Germinal center (tissue), 1 donor: ENCODE data around the gene ZFP36L2.

Experiments used
- DNase-seq: peaks from one replicate; pipeline ENCODE4 v3.0.0; 2012; ENCODE audit warnings: mixed read lengths, low spot score

Gene ZFP36L2

DNA sequence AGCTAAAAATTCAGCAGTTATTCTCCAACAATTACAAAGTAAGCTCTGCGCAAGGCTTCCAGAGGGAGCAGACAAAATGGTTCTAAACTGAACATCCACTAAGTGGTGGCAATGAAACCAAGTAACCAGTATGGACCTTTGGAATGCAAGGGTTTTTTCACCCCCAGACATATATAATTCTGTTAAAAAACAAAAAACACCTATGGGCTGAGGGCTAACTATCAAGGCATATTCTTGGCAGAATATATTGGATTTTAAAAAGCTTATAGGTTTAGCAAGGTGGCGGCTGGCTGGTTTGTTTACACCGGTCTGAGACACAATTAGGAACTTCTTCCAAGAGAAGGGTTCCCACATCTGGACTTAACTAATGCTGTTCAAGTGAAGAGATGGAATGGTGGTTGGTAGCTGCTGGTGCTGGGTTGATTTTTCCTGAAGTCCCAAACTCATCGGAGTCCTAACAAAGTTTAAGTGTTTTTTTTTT lies 2.8 kb downstream of the ZFP36L2 start:
- DNase-seq: no peak

GRCh38 chr2:43222475-43223309 lies 3.7 kb downstream of the ZFP36L2 start:
- DNase-seq: no peak

- no peak for DNase-seq
These were observed 4.5 kb downstream of the ZFP36L2 start for GRCh38 chr2:43221763-43222474.

DNA sequence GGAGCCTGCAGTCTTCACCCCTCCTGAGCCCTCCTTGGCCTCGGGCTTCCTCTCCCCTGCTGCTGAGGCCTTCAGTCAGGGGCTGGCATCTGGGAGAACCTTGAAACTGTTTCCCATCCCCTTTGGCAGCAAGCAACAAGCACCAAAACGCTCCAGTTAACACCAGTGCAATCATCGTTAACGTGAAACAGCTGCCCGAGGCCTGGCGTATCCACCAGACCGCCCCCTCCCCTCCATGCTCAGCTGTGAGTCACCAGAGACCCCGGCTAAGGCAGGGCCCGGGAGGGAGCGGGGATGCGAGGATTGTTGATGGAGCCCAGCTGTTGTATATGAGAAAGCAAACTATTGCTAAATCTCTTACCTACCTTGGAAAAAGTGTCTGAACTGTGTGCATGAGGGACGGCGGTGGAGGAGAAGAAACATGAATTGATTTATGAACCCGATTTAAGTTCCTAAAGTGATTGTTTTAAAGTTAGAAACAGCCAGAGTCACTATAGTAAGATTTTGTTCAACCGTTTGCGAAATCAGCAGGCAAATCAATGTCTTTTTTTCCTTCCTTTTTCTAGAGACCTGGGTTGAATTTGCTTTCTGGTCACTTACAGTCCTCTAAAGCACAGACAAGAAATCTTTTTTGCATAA lies 5.2 kb downstream of the ZFP36L2 start:
- DNase-seq: no peak

- DNase-seq: no peak
These were observed 5.7 kb downstream of the ZFP36L2 start for GRCh38 chr2:43220760-43221123.

DNA sequence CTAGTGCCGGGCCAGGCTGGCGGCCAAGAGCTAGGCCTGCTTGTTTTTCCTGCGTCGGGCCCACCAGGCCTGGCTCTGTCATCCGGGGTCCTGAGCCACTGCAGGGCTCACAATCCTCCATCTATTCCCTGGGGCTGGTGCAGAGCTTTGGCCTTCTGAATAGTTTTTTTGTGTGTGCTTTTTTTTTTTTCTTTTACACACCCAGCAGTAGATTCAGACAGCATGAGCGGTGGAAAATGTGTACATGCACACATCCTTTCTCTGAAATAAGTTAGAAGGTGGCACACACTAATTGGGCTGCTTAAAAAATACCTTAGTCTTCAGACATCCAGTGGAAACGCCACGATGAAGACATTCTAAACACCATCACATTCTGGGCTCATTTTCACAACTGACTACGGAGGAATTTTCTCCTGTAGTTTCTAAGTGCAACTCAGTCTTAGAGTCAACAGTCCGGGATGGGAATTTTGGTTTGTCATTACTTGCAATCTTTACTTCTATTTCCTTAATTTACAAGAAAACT lies 6.1 kb downstream of the ZFP36L2 start:
- DNase-seq: no peak

- DNase-seq: peak; percentile 71
These were observed 6.8 kb downstream of the ZFP36L2 start for GRCh38 chr2:43219383-43220228.

DNA sequence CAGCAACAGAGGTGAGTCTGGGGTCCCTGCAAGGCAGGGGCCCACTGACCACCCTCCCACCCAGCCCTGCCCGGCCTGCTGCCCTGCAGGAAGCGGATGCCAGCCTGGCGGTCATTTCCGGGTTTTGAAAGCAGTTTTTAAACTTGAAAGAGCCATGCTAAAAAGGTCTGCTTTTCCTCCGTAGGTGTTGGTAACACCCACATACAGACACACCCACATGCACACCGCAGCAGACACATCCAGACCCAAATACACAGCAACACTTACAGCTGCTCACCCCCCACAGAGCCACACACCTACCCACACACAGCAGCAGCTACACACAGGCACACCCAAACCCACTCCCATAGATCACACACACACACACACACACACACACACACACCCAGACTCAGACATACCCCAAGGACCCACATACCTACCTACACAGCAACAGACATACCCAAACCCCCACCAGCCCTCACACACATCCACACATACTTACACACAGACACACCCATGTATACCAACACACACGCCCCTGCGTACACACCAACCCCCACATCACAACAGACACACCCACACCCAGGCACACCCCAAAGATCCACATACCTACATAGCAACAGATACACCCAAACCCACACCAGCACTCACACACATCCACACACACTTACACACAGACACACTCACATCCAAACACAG lies 7.6 kb downstream of the ZFP36L2 start:
- peak; percentile 77 for DNase-seq

DNA sequence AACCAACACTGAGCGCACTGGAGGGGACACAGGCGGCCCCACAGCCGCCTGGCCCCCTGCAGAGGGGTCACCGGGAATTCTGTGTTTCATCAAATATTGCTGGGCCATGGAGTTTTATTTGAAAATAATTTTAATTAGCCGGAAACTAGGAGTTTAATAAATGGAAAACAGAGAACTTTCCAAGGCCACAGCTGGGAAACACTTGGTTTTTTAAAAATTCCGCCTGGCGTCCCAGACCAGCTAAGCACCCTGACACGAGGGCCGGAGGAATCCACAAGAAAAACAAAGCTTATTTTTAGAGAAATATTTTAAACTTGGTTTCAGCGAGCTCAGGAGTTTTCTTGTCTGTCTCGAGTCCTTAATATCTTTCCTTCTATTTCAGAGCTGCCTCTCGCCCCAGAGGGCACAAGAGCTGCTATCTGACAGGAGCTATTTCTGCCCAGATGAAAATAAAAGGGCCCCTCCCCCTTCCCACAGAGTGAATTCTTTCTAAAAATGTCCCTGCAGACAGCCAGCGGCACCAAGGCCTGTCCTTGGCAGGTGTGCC lies 8.2 kb downstream of the ZFP36L2 start:
- DNase-seq: no peak

- no peak for DNase-seq
These were observed 8.9 kb downstream of the ZFP36L2 start for GRCh38 chr2:43217228-43218154.

DNA sequence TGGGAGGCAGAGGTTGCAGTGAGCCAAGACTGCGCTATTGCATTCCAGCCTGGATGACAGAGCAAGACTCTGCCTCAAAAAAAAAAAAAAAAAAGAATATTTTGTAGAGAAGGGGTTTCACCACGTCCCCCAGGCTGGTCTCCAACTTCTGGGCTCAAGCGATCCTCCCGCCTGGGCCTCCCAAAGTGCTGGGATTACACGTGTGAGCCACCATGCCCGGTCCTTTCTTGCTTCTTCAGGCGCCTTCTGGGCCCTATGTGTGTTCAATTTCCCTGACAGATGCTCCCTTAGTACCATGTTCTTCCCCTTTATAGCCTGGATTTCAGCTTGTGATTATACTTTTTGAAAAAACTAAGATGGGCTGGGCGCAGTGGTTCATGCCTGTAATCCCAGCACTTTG lies 9.8 kb downstream of the ZFP36L2 start:
- DNase-seq: no peak

DNA sequence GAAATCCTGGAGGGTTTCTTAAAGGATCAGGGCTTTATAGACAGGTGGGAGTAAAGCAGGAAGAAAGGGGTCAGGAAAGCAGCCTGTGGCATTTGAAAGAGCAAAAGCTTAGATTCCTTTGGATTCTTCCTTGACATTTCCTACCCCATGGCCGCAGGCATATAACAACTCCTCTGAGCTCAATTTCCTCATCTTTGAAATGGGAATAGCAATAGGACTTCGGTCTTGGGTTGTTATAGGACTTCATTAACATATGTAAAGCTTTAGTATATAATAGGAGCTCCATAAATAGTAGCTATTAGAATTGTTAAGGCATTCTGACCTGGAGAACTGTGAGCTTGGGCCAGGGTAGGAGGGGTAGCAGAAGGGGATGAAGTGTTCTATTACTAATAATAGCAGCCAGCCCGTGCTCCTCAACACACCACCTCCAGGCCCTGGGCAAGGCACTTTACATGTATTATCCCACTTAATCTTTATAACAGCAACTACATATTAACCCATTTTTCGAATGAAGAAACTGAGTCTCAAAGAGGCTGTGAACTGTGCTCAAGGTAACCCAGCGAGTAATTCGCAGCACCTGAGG lies 10.6 kb downstream of the ZFP36L2 start:
- DNase-seq: no peak

- no peak for DNase-seq
These were observed 12.2 kb downstream of the ZFP36L2 start for GRCh38 chr2:43214253-43214652.

DNA sequence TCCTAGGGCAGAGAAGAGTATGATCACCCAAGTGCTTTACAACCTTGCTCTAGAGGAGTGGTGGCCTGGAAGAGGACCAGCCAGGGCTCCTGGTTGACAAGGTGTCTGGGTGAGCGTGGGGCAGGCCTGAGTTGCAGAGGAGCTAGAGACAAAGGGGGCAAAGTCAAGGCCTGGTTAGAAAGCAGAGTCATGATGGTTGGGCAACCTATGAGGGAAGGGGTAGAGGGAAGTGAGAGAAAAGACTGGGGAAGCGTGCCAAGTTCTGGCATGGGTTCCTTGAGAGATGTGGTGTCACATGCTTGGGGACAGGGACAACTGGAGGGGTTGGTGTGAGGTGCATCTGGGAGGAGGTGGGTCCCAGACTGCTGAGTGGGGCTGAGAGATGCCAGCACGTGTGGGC lies 13.5 kb downstream of the ZFP36L2 start:
- no peak for DNase-seq

DNA sequence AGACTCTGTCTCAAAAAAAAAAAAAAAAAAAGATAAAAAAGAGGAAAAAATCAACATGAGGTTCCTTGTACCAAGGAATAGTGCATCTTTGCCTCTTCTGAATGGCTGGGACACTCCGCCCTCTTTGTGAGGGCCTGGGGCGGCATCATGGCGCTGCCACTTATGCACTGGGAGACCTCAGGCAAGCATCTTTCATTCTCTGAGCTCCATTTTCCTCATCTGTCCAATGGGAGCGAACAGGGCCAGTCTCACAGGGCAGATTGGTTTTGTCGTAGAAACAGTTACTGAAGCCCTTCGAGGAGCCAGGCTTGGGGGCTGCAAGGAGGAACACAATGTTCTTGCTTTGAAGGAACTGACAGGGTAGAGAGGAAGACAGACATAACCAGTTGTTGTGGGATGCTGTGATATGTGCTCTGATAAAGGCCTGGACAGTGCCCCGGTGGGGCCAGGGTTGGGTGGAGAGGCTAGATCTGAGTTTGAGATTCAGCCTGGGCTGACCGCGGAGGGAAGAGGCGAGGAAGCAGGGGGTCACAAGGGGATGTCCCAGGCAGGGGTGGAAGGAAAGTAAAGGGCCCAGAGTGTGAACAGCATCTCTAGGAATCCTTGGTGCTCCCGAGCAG lies 14.1 kb downstream of the ZFP36L2 start:
- no peak for DNase-seq

DNA sequence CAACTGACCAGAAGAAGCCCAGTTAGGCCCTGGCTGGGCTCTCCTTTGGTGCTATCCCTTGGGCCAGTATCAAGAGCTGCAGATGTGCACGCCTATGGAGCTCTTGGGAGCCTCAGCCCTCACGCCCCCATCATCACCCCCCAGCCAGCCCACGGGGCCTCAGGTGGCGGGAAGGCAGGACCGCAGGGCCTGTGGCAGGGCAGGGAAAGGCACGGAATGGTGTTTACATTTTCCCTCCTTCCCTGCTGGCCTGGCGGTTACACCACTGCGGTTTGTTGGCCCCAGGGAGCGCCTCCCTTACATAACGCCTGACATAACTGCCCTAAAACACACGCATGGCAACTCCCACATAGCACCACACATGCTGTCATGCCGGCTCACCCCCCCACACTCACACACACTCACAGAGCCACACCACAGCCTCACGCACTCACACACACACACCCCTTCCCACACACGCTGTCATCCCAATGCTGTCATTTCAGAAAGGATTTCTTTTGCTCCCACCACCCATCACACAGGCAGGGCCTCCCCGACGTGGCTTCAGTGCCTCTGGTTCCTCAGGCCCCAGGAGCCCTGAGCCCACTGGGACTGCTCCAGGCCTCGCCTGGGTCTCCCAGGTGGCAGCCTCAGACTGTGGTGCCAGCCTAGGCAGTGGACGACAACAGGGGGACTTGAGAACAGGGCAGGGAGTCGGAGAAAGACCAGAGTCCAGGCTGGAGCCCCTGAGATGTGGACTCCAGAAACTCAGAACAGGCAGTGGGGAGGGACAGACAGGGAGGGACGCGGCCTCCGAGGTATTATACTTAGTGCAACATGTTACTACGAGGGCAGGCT lies 15.7 kb downstream of the ZFP36L2 start:
- DNase-seq: no peak

DNA sequence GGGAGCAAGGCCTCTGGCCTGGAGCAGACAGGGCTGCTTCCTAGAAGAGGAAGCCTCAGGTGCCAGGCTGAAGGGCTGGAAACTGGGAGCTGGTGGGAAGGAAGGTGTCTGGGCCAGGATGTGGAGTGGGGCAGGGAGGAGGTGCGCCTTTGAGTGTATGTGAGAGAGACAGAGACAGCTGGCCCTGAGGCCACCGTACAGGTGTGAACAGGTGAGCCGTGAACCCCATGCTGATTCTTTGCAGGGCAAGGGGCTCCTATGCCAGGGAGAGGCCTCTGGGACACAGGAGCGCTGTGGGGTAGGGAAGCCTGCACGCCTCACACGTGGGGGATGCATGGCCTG lies 16.3 kb downstream of the ZFP36L2 start:
- no peak for DNase-seq

GRCh38 chr2:43209204-43209717 lies 17.1 kb downstream of the ZFP36L2 start:
- no peak for DNase-seq
